Stromal cell of bone marrow (primary cell): ENCODE measurements around the gene EXOSC9.

Experiments
- DNase-seq: peaks from one replicate; pipeline ENCODE4 v3.0.0-alpha.2; 2012; ENCODE audit warnings: low read depth

The EXOSC9 gene

GRCh38 chr4:121789960-121790829 lies 10.9 kb upstream of the EXOSC9 start:
- DNase-seq, result peak; percentile 53

DNA sequence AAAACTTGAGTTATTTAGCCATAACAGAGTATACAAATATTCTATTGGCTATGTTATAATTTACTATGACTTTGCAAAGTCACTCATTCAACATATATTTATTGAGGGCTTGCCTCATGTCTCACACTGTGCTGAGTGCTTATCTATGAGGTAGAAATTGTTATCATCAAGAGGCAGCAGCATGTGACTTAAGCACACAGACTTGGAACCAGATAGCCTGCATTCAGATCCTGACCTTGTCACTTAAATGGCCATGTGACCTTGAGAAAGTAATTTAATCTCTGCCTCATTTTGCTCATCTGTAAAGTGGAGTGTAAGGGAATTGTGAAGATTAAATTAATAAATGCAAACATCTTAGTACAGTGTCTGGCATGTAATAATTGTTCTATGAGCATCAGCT lies 10.1 kb upstream of the EXOSC9 start:
- DNase-seq, result no peak

GRCh38 chr4:121791481-121791880 lies 9.6 kb upstream of the EXOSC9 start:
- no peak for DNase-seq

DNA sequence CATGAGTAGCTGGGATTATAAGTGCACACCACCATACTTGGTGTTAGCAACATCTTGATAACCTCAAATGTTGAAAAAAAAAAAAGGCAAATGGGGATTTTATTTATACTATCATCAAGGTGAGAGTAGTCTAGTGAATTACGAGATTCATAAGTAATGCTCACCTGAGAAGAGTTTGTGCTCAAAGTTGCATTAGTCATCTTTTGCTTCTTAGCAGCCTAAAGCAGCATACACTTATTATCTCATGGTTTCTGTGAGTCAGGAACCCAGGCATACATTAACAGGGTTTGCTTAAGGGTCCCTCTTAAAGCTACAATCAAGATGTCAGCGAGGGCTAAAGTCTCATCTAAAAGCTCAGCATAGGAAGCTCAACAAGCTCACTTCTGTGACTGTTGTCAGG lies 8.2 kb upstream of the EXOSC9 start:
- no peak for DNase-seq

DNA sequence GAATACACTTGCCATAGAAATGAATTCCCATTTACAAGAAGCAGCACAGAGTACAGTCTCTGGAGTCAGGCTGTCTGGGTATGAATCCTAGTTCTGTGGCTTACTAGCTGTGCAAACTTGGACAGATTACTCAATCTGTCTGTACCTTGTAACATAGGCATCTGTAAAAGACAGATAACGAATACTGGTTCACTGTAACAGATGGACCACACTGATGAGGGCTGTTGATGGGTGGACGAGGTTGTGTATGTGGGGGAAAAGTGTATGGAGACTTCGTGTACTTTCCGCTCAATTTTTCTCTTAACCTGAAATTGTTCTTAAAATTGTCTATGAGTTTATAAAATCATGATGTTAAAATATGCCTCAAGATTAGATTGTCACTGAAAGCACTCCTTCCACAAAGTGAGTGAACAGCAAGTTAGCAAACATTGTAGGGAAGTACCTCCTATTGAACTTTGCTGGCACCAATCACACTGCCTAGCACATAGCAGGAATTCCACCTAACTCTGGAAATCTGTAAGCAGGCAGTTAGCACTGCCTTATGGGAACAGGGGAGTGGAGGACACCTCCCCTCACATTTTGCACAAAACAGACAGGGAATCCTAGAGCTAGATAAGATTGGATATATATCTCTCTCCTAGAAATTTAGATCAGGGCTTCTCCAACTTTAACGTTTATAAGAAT lies 6.5 kb upstream of the EXOSC9 start:
- DNase-seq, result no peak

- no peak for DNase-seq
These were observed 4.8 kb upstream of the EXOSC9 start for GRCh38 chr4:121796283-121796682.

DNA sequence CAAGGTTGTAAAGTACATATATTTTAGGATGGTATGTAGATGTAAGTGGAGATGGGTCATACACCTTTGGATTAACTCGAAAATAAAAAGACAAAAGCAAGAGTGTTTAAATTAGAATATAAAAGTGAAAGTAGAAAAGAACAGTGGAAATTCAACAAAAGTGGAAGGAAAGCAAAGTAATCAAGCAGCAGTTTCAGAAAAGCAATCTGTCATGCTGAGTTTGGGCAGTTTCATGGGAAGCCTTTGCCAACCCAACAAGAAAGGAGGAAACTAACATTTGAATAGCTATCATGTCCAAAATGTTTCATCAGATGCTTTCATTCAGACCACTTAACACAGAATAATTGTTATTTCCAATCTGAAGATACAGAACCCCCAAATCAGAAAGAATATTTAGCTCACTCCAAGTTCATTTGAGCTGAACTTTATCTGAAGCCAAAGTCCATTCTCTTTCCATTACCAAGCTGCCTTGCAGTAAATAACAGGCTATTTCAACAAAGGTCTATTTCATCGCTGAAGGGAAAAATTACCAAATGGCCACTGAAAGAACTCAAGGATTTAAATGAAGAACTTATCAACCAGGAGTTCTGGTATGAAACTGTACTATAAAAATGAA lies 1.8 kb upstream of the EXOSC9 start:
- DNase-seq, result no peak

DNA sequence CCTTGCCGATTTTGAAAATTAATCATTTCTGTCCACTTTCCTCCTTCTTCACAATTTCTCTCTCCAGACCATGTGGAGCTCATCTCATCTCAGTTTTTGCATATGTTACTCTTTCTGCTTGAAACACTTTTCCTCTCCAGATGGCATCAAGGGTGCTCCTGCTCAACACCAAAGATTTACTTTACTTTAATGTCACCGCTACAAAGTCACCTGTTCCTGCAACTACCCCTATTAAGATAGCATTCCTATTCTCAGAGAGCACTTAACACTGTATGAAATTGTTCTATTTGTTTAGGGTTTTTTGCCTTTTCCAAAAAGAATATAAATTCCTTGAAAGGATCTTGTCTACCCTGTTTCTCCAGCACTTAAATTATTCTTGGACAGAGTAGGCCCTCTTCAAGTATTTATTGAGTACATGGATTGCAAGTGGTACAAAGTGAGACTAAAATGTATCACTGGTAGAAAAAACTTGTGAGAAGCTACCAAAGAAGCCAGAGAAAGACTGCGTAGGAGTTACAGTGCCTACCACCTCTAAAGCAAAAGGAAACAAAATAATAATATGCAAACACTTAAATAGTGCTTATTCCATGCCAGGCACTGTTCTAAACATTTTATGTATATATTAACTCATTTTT lies 1.1 kb upstream of the EXOSC9 start:
- DNase-seq, result no peak

DNA sequence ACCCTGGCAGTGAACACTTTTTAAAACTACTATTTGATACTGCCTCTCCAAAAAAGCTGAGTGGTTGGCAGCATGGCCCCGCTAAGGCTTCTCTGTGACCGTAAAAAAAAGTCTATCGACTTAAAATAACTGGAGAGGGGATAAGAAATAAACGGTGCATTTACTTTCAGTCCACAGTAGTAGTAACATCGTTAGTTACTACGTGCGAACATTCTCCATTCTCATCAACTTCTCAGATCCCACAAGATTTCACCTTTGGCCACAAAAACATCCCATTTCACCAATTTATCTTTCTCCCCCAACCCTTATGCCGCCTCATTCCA lies 524 bp upstream of the EXOSC9 start:
- no peak for DNase-seq

DNA sequence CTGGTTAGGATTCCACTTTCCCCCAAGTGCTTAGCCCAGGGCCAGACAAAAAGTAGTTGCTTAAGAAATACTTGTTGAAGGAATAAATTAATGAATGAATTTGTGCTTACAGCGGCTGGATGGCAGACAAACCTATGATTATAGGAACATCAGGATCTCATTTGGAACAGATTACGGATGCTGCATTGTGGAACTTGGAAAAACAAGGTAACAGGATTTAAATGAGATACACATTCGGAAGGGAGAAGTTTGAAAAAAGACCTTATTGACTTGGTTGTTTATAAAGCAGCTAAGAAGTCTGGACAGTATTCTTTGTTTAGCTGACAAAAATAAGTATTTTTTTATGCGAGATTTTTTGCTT lies 572 bp downstream of the EXOSC9 start:
- DNase-seq, result no peak

DNA sequence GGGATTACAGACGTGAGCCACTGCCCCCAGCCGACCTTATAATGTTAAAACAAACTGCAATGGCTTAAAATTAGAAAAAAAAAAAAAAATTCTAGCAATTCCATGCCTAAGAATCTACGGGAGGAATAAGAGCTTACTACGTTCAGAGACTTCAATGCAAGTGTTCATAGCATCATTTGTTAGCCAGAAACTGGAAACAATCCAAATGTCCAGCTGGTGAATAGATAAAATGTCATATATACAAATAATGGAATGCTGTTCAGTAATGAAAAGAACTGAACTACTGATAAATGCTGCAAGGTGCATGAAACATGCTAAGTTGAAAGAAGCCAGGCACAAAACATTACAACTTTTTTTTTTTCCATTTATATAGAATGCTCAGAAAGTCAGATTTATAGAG lies 5.3 kb downstream of the EXOSC9 start:
- DNase-seq, result no peak

GRCh38 chr4:121811122-121811521 lies 10.0 kb downstream of the EXOSC9 start:
- no peak for DNase-seq

GRCh38 chr4:121814756-121815155 lies 13.6 kb downstream of the EXOSC9 start:
- DNase-seq, result no peak

- no peak for DNase-seq
These were observed 15.9 kb downstream of the EXOSC9 start for GRCh38 chr4:121817006-121817405.

DNA sequence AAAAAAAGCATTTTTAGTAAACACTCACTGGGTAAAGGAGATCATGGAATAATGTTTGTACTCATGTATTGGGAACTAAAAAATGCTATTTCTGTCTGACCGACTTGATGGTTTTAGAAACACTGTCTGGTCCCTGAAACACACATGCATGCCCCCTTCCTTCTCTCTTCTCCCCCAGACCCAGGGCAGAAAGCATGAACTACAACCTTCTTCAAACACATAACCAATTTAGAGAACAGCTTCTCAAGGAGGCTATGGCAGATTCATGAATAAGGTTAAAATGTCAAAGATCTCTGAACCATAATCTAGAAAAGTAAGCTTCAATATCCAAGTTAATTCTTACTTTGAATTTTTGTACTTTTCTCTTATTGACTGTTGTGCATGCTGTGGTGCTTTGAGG lies 16.6 kb downstream of the EXOSC9 start:
- no peak for DNase-seq

- no peak for DNase-seq
These were observed 17.1 kb downstream of the EXOSC9 start for GRCh38 chr4:121818215-121818614.

GRCh38 chr4:121819216-121819965 lies 18.3 kb downstream of the EXOSC9 start:
- DNase-seq, result no peak

DNA sequence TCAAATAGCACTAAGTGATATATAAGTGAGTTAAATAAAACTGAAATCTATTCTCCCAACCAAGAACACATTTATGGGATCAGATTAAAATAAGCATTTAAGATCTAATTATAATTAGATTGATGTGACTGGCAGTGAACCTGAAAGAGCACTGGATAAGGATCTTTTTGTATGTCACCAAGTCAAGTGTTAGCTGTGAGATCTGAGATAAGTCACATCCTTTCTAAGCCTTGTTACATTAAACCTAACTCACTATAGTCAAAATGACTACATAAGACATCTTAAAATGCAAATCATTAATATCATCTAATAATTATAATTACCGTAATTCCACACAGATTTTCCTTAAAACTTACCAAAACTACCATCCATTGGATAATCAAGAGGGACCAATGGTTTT lies 20.9 kb downstream of the EXOSC9 start:
- no peak for DNase-seq

GRCh38 chr4:121822796-121823504 lies 21.8 kb downstream of the EXOSC9 start:
- DNase-seq, result no peak

DNA sequence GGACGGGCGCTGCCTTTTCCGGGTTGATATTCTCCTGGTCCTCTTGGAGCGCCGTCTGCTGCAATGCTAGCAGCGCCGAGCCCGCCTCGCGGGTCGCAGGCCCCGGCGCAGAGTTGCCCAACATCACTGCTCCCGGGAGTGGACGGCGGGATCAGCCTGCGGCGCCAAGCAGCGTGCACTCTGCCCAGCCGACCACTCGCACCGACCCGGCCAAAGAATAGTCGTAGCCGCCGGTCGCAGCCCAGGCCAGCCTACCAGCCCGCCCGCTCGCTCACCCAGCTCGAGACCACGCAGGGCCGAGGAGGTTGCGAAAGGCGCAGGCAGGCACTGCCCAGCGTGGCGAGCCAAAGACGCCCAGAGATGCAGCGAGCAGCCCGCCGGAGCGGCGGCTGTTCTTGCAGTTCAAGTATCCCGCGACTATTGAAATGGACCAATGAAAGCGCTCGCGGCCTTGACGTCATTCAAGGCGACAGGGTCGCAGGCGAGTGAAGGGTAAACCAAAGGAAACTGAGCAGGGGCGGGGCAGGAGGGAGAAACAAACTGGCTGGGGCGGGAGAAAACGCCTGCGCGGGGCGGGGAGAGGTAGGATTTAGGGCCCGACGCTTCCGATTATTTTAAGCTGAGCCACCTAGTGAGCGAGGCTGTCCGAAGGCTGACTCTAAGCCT lies 22.5 kb downstream of the EXOSC9 start, which contains the start of gene CCNA2:
CCNA2 (minus strand) TSS at position 379 of the 666 bp plus-strand sequence; CDS start at position 124, 255 bp downstream.
- DNase-seq, result peak; percentile 93

DNA sequence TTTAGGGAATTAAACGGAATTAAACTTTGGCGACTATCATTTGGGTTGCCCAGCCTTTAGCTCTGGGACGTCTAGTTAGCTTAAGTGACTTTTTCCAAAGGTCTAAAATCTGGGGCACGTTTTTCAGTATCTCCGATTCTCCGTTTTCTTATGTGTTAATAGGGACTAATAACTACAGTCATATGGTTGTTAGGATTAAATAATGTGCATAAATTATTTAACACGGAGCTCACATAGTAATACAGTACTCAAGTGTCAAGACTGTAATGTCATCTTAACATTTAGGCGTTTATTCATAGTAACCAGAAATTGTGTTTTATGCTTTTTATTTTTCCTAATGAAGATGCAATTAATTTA lies 23.0 kb downstream of the EXOSC9 start:
- DNase-seq, result no peak
